Neuronal stem cell (in vitro differentiated cells): ENCODE data around the gene COL20A1.

ENCODE experiments used
- DNase-seq: peaks from one replicate; pipeline ENCODE4 v3.0.0-alpha.2; 2013; ENCODE audit warnings: low spot score
- H2AFZ ChIP-seq: one replicate; pipeline ENCODE4 v1.6.1; 2013; ENCODE audit warnings: mild to moderate bottlenecking, low read length, inconsistent platforms
- H2AK5ac ChIP-seq: 2 replicates; pipeline ENCODE4 v1.6.1; 2013; ENCODE audit warnings: low read depth, mild to moderate bottlenecking, inconsistent platforms, low read length, moderate library complexity, mixed read lengths
- H2BK120ac ChIP-seq: 2 replicates; pipeline ENCODE4 v1.6.1; 2013; ENCODE audit warnings: low read depth, mild to moderate bottlenecking, inconsistent platforms, low read length, moderate library complexity, mixed read lengths
- H2BK12ac ChIP-seq: one replicate; pipeline ENCODE4 v1.6.1; 2013; ENCODE audit warnings: low read length, inconsistent platforms
- H2BK15ac ChIP-seq: 2 replicates; pipeline ENCODE4 v1.6.1; 2013; ENCODE audit warnings: mild to moderate bottlenecking, low read length, inconsistent platforms, mixed read lengths
- H2BK5ac ChIP-seq: one replicate; pipeline ENCODE4 v1.6.1; 2013; ENCODE audit warnings: inconsistent platforms, mild to moderate bottlenecking, low read length, moderate library complexity
- H3K14ac ChIP-seq: one replicate; pipeline ENCODE4 v1.6.1; 2013; ENCODE audit warnings: low read length, inconsistent platforms
- H3K18ac ChIP-seq: 2 replicates; pipeline ENCODE4 v1.6.1; 2013; ENCODE audit warnings: low read length, inconsistent platforms
- H3K23ac ChIP-seq: 2 replicates; pipeline ENCODE4 v1.6.1; 2013; ENCODE audit warnings: low read depth, mild to moderate bottlenecking, mixed read lengths, low read length, inconsistent platforms; ENCODE audit not compliant: poor library complexity
- H3K27ac ChIP-seq: replicated peaks from 3 replicates; pipeline ENCODE4 v1.5.1; 2013; ENCODE audit warnings: low read length, inconsistent platforms
- H3K27me3 ChIP-seq, 3 experiments: 2 replicates each; pipeline ENCODE4 v1.6.1; 2013; ENCODE audit warnings: low read length in 3 of 3, mild to moderate bottlenecking in 2 of 3, inconsistent platforms in 1 of 3, low read depth in 1 of 3, mixed read lengths in 1 of 3, moderate library complexity in 1 of 3; ENCODE audit not compliant: control insufficient read depth in 3 of 3, insufficient read depth in 3 of 3
- H3K36me3 ChIP-seq, 2 donors: replicated peaks in 1 of 2; 2 replicates each; pipeline ENCODE4 v1.6.1; 2013; ENCODE audit warnings: low read length in 2 of 2; ENCODE audit not compliant: control insufficient read depth in 2 of 2, insufficient read depth in 2 of 2
- H3K4ac ChIP-seq: 2 replicates; pipeline ENCODE4 v1.6.1; 2013; ENCODE audit warnings: inconsistent platforms, mild to moderate bottlenecking, low read length, moderate library complexity
- H3K4me1 ChIP-seq, 2 donors: 1 replicate in 1 of 2; 2 replicates in 1 of 2; pipeline ENCODE4 v1.6.1; 2013; ENCODE audit warnings: low read length in 2 of 2, low read depth in 1 of 2; ENCODE audit not compliant: control insufficient read depth in 2 of 2, insufficient read depth in 1 of 2
- H3K4me2 ChIP-seq: one replicate; pipeline ENCODE4 v1.6.1; 2013; ENCODE audit warnings: mild to moderate bottlenecking, low read length, inconsistent platforms; ENCODE audit not compliant: insufficient read depth, poor library complexity, severe bottlenecking
- H3K4me3 ChIP-seq, 2 donors: 2 replicates each; pipeline ENCODE4 v1.5.1; 2013; ENCODE audit warnings: low read length in 2 of 2, mild to moderate bottlenecking in 2 of 2, inconsistent platforms in 1 of 2, moderate library complexity in 1 of 2
- H3K79me1 ChIP-seq: one replicate; pipeline ENCODE4 v1.6.1; 2013; ENCODE audit warnings: low read depth, mild to moderate bottlenecking, inconsistent platforms, low read length, moderate library complexity
- H3K9ac ChIP-seq: one replicate; pipeline ENCODE4 v1.6.1; 2013; ENCODE audit warnings: mild to moderate bottlenecking, low read depth, low read length, inconsistent platforms; ENCODE audit not compliant: poor library complexity
- H3K9me3 ChIP-seq, 2 donors: replicated peaks in 1 of 2; 2 replicates each; pipeline versions ENCODE3 to v1.6.1; 2013; ENCODE audit warnings: low read length in 2 of 2, mild to moderate bottlenecking in 2 of 2, inconsistent platforms in 1 of 2, low read depth in 1 of 2, mixed read lengths in 1 of 2, moderate library complexity in 1 of 2; ENCODE audit not compliant: control insufficient read depth in 2 of 2, insufficient read depth in 1 of 2
- H4K8ac ChIP-seq: one replicate; pipeline ENCODE4 v1.6.1; 2013; ENCODE audit warnings: low read depth, mild to moderate bottlenecking, inconsistent platforms, low read length, moderate library complexity
- H4K91ac ChIP-seq: one replicate; pipeline ENCODE4 v1.6.1; 2013; ENCODE audit warnings: low read length, low read depth, mild to moderate bottlenecking, inconsistent platforms; ENCODE audit not compliant: poor library complexity
- WGBS, 2 donors: extraction: QIAGEN DNeasy Blood & Tissue Kit; methylation state at CpG; one replicate each; pipeline ENCODE4 v1.1.7; 2013; ENCODE audit warnings: missing lambda C conversion rate in 2 of 2, mixed read lengths in 1 of 2; ENCODE audit not compliant: insufficient read length in 2 of 2, insufficient replicate concordance in 1 of 2; ENCODE audit errors: extremely low coverage in 2 of 2; 5-methylcytosine and 5-hydroxymethylcytosine counted together

Gene COL20A1

DNA sequence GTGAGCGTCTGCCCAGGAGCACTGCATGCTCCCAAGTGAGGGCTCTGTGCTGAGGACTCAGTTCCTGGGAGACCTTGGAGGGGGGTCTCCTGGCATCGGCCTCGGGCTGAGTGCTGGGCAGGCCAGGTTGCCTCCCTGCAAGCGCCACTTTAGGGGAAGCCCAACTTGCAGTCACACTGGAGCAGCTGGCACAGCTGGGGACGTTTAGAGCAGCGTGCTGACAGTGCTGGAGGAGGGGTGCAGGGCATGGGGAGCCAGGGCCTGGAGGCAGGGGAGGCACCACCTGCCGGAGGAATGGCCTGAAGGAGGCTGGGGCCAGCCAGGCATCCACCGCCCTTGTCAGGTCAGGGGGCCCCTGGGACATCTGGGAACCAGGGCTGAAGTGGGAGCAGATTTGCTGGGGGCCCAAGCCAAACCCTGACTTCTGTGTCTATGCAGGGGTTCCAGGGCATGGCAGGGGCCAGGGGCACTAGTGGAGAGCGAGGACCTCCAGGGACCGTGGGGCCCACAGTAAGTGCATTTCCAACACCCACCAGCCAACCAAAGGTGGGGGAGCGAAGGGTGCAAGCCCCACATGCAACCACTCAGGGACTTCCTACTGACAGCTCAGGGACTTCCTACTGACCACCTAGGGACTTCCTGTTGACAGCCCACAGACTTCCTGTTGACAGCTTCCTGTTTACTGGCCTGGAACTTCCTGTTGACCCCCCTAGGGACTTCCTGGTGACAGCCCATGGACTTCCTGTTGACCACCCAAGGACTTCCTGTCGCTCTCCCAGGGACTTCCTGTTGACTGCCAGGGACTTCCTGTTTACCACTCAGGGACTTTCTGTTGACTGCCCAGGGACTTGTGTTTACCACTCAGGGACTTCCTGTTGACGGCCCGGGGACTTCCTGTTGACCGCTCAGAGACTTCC, 33.6 kb downstream of the COL20A1 start:
- H3K4me1 ChIP-seq, result peaks cover 7 to 11% of the 10 kb centered on the region in 2 donors
- H2BK120ac ChIP-seq, result no peak overlapping the region
- no peak overlapping the region for H4K8ac ChIP-seq
- H2BK12ac ChIP-seq, result no peak overlapping the region
- no peak overlapping the region for H3K4me2 ChIP-seq
- WGBS, 2 donors, result no CpG with 5 or more reads among the region's 15 CpGs
- no peak overlapping the region for H3K14ac ChIP-seq
- peak overlapping the region; percentile 37 for H2AK5ac ChIP-seq
- DNase-seq, result no peak
- H3K27me3 ChIP-seq, result peaks cover 0 to 15% (median 0%) of the 10 kb centered on the region in 3 experiments
- no peak overlapping the region for H3K9ac ChIP-seq
- no peak overlapping the region for H3K4ac ChIP-seq
- no peak overlapping the region for H4K91ac ChIP-seq
- H3K4me3 ChIP-seq, result no peak overlapping the region
- H2AFZ ChIP-seq, result peak overlapping the region; percentile 18
- H3K79me1 ChIP-seq, result peaks cover 2% of the 10 kb centered on the region
- peak overlapping the region; percentile 91 for H3K18ac ChIP-seq
- H3K23ac ChIP-seq, result peak overlapping the region; percentile 52
- H2BK15ac ChIP-seq, result peak overlapping the region; percentile 30
- H3K9me3 ChIP-seq, result no peaks in the 10 kb centered on the region
- no peaks in the 10 kb centered on the region for H3K36me3 ChIP-seq
- peak overlapping the region; percentile 13 for H2BK5ac ChIP-seq
- no peak overlapping the region for H3K27ac ChIP-seq

- peaks cover 0 to 14% (median 0%) of the 10 kb centered on the region in 3 experiments for H3K27me3 ChIP-seq
- H3K23ac ChIP-seq, result no peak overlapping the region
- H3K18ac ChIP-seq, result no peak overlapping the region
- peak overlapping the region; percentile 79 for H2AK5ac ChIP-seq
- H3K4ac ChIP-seq, result no peak overlapping the region
- H3K9me3 ChIP-seq, result peaks cover 5 to 7% of the 10 kb centered on the region in 2 donors
- DNase-seq, result no peak
- no peak overlapping the region for H4K91ac ChIP-seq
- peaks cover 2% of the 10 kb centered on the region for H3K79me1 ChIP-seq
- H3K4me3 ChIP-seq, result no peak overlapping the region
- H2AFZ ChIP-seq, result no peak overlapping the region
- H3K36me3 ChIP-seq, result no peaks in the 10 kb centered on the region
- WGBS, 2 donors, result no CpG with 5 or more reads among the region's 8 CpGs
- no peak overlapping the region for H3K9ac ChIP-seq
- H3K4me2 ChIP-seq, result no peak overlapping the region
- H2BK120ac ChIP-seq, result no peak overlapping the region
- H4K8ac ChIP-seq, result no peak overlapping the region
- peak overlapping the region; percentile 63 for H2BK5ac ChIP-seq
- H3K27ac ChIP-seq, result no peak overlapping the region
- no peak overlapping the region for H2BK12ac ChIP-seq
- peak overlapping the region; percentile 38 for H2BK15ac ChIP-seq
- peaks cover 7 to 11% of the 10 kb centered on the region in 2 donors for H3K4me1 ChIP-seq
- H3K14ac ChIP-seq, result no peak overlapping the region
Measured at GRCh38 chr20:63327231-63327745, 34.3 kb downstream of the COL20A1 start.

GRCh38 chr20:63328026-63328700, 35.2 kb downstream of the COL20A1 start:
- peak overlapping the region; percentile 43 for H3K14ac ChIP-seq
- H4K91ac ChIP-seq, result no peak overlapping the region
- peak overlapping the region; percentile 53 for H3K9ac ChIP-seq
- no peak overlapping the region for H3K27ac ChIP-seq
- H3K23ac ChIP-seq, result peak overlapping the region; percentile 47
- peak overlapping the region; percentile 79 for H2AK5ac ChIP-seq
- no peak overlapping the region for H3K4me2 ChIP-seq
- peak overlapping the region; percentile 49 for H2BK12ac ChIP-seq
- H3K9me3 ChIP-seq, result peaks cover 5 to 7% of the 10 kb centered on the region in 2 donors
- H3K18ac ChIP-seq, result peak overlapping the region; percentile 88
- no peak overlapping the region for H4K8ac ChIP-seq
- H3K27me3 ChIP-seq, result peaks cover 0 to 7% (median 0%) of the 10 kb centered on the region in 3 experiments
- peak overlapping the region; percentile 56 for H3K4ac ChIP-seq
- H2AFZ ChIP-seq, result no peak overlapping the region
- peak overlapping the region; percentile 76 for H2BK120ac ChIP-seq
- H3K4me3 ChIP-seq, result no peak overlapping the region
- H2BK15ac ChIP-seq, result peak overlapping the region; percentile 38
- H2BK5ac ChIP-seq, result peak overlapping the region; percentile 63
- H3K4me1 ChIP-seq, result peaks cover under 1 to 8% of the 10 kb centered on the region in 2 donors
- no peaks in the 10 kb centered on the region for H3K79me1 ChIP-seq
- no peak for DNase-seq
- WGBS, 2 donors, result no CpG with 5 or more reads among the region's 20 CpGs
- no peaks in the 10 kb centered on the region for H3K36me3 ChIP-seq
